SIG-M5 (cell line): ENCODE data around the gene NEK10.
"Not testable (repeated sequence)": the region's sequence is repeated elsewhere in the genome, so short reads cannot be mapped to it uniquely, and the experiment has no call there.

Experiments used
- DNase-seq: peaks from one replicate; lab custom pipeline; 2025; lab: John Stamatoyannopoulos, UW

The NEK10 gene

DNA sequence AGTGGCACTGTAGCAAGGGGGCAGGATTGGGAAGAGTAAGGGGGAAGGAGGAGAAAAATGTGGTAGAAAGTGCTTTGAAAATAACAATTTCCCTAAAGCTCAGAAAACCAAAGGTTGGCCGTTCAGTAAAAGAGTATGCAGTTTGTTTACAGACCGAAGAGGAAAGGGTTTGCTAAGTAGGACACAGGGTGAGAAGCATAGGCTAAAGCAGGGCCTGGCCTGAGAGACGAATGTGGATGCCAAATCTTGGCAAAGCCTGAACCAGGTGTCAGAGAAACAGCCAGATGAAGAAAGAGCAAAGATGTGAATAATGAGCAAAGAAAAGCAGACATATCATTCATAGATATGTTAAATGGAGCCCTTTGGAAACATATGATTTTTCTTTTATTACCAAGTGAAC, 17.1 kb downstream of the NEK10 start:
- no peak for DNase-seq

- no peak for DNase-seq
Observed at GRCh38 chr3:27349832-27350231, 19.4 kb downstream of the NEK10 start.

- no peak for DNase-seq
Observed at GRCh38 chr3:27345959-27346865, 23.0 kb downstream of the NEK10 start.

DNA sequence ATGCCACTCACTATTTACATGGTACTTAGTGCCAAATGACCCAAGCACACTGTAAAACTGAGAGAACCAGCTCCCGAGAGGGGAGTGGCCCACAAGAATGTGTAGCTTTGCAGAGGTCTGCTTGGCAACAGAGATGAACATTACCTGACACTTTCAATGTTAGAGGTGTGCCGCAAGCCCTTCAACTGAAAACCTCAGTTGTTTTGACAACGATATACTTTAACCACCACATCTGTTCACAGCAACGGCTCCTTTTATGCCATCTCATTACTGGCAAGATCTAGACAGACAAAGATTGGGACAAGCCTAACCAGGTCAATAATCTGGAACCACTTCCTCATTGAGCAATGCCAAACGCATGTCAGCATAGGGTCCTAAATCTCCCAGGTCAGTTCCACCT, 23.7 kb downstream of the NEK10 start:
- DNase-seq: no peak

GRCh38 chr3:27345045-27345444, 24.1 kb downstream of the NEK10 start:
- no peak for DNase-seq

DNA sequence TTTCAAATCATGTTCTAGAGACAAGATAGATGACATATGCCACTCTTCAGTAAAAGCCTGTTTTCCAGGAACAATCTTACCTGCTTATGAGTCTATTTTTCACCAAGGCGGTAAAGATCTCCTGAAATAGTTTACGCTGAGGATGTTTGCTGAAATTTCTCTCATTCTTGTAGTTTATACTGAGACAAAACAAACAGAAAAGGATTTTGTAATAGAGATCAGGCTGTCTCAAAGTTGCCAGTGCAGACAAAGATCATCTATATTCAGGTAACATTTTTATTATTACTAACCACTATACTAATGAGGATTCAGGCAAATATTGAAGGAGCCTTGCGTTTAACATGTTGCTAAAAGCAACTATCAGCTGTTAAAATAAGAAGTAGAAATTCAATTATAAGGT, 25.0 kb downstream of the NEK10 start:
- DNase-seq: no peak

GRCh38 chr3:27342267-27342666, 26.9 kb downstream of the NEK10 start:
- DNase-seq: no peak

DNA sequence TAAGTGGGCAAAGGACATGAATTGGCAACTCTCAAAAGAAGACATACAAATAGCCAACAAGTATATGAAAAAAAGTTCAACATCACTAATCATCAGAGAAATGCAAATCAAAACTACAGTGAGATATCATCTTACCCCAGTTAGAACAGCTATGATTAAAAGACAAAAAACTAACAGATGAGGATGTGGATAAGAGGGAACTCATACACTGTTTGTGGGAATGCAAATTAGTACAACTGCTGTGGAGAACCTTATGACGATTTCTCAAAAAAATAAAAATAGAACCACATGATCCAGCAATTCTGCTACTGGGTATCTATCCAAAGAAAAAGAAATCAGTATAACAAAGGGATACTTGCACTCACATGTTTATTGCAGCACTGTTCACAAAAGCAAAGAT, 28.6 kb downstream of the NEK10 start:
- no peak for DNase-seq

GRCh38 chr3:27335571-27335970, 33.6 kb downstream of the NEK10 start:
- DNase-seq: no peak

DNA sequence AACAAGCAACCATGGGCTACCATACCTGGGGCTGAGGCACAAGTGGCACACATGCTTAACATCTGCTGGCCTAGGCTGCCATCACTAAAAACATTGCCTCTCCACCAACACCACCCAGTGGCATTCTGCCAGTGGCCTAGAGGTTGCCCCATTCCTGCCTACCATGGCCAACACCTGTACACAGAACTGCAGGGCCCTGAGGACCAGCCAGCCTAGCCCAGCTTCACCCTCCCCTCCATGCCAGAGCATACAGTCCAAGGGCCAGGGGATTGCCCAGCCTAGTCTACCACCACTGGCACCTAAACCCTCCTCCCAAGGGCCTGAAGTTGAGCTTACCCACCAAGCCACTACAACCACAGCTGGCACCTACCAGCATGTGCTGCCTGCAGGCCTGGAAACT, 35.3 kb downstream of the NEK10 start:
- DNase-seq: no peak

DNA sequence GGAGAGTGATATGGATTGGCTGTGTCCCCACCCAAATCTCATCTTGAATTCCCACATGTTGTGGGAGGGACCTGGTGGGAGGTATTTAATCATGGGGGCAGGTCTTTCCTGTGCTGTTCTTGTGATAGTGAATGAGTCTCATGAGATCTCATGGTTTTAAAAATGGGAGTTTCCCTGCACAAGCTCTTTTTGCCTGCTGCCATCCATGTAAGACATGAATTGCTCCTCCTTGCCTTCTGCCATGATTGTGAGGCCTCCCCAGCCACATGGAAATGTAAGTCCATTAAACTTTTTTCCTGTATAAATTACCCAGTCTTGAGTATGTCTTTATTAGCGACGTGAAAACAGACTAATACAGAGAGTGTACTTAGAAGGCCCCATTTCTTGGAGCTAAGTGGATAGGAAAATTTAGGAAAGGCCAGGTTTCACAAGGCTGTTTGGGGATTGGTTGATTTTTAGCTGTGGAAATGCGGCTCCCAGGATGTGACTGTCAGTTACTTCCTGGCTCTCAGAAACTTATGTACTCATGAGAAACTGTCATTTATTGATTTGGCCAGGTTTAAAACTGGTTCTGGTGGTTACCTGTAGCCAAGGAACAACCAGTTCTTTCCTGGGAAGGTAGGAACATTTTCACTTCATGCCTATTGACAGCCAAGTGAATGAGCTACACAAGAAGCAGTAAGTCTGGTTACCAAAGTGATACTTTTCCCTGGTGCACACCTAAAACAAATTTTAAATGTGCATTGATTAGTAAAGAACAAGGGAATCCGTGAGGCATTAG, 40.0 kb downstream of the NEK10 start:
- DNase-seq: not testable (repeated sequence)

DNA sequence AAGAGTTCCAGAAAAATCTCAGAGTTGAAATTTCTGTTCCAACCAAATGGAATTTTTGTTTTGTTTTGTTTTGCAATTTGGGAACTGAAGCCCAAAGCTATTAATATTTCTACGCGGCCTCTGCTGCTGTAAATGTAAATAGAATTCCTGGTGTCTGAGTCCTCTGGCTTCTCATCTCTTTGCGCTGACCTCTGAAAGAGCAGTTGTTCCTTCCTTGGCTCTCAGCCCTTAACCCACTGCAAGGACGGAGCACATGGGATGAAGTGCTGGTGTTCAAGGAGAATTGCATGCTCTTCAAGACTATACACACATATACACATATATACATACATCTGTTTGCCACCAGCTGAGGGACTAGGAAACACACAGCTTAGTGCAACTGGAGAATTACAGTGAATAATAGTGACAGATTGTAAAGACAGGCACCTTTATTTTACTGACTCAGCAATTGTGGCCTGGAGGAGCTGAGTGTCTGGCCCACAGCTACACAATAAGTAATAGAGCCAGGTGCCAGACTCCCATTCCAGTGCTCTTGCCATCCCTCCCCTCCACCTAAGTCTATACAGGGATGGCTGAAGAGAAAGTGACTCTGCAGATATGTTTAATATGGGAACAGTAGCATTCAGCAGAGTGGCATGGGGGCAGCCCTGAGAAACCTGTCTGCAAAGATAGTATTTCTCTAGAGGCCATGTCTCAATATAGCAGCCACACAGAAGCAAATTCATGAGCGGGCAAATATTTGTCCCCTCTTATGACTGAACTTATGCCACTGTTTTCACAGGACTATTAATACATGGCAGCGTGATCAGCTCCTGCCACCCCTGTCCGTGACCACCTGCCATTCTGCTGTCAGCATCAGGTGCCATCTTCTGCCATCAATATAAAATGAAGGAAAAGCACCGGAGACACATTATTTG, 42.3 kb downstream of the NEK10 start:
- no peak for DNase-seq

GRCh38 chr3:27326202-27326601, 43.0 kb downstream of the NEK10 start:
- no peak for DNase-seq

GRCh38 chr3:27325419-27325818, 43.8 kb downstream of the NEK10 start:
- no peak for DNase-seq

DNA sequence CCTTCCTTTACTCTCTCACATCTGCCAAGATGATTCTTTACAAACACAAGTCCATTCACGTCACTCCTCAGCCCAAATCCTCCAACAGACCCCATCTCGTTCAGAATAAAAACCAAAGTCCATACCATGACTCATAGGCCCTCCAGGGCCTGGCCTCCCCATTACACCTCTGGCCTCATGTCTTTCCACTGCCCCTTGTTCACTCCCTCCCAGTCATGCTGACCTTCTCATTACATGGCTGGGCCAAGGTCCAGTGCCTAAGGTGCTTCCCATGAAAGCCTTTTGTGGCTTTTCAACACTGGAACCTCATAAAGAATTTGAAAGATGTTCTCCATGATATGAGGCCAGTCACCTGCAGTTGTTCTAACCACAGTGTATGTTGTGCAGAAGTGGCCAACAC, 44.5 kb downstream of the NEK10 start:
- DNase-seq: no peak

GRCh38 chr3:27323087-27323570, 46.1 kb downstream of the NEK10 start:
- DNase-seq: no peak

- no peak for DNase-seq
Observed at GRCh38 chr3:27322634-27323033, 46.5 kb downstream of the NEK10 start.

- no peak for DNase-seq
Observed at GRCh38 chr3:27319847-27320526, 49.2 kb downstream of the NEK10 start.

GRCh38 chr3:27319304-27319703, 49.9 kb downstream of the NEK10 start:
- DNase-seq: no peak

- DNase-seq: no peak
Observed at GRCh38 chr3:27317096-27317495, 52.1 kb downstream of the NEK10 start.

GRCh38 chr3:27315003-27315402, 54.2 kb downstream of the NEK10 start:
- DNase-seq: no peak
